ENCODE measurements around the gene CFLAR. TPM values are rescaled to one million over a fixed set of nuclear protein-coding genes. Genes with fewer than 3 reads are reported as not detected.

The CFLAR gene
- total RNA-seq, 2 donors from 2014 or later = 154 to 179 TPM

GRCh38 chr2:201074996-201075395 is 41.0 kb upstream of the CFLAR start:
- TF ChIP-seq CTCF (IDR thresholded peaks at IDR 0.05) = no peak
- no peak for DNase-seq (ENCODE audit: low spot score)
- Histone ChIP-seq H3K4me3 (no peak overlapping the region), H3K9me3 (no peaks in the 10 kb centered on the region), H3K4me1 (peaks cover 0 to 22% of the 10 kb centered on the region in 2 donors), H3K36me3 (peaks cover 13% of the 10 kb centered on the region), H3K27me3 (no peaks in the 10 kb centered on the region), H3K27ac (no peak overlapping the region)

- Histone ChIP-seq H3K36me3 (peaks cover 72% of the 10 kb centered on the region), H3K4me3 (no peak overlapping the region), H3K4me1 (no peaks in the 10 kb centered on the region), H3K27ac (no peak overlapping the region), H3K27me3 (no peaks in the 10 kb centered on the region), H3K9me3 (no peaks in the 10 kb centered on the region)
- DNase-seq (ENCODE audit: low spot score) = no peak
- TF ChIP-seq CTCF (IDR thresholded peaks at IDR 0.05) = no peak
Observed at GRCh38 chr2:201084863-201085262, 31.1 kb upstream of the CFLAR start.

- H3K4me1 ChIP-seq = no peaks in the 10 kb centered on the region
- TF ChIP-seq CTCF (IDR thresholded peaks at IDR 0.05) = no peak
- no peak overlapping the region for H3K4me3 ChIP-seq
- no peaks in the 10 kb centered on the region for H3K27me3 ChIP-seq
- H3K9me3 ChIP-seq = no peaks in the 10 kb centered on the region
- peaks cover 28% of the 10 kb centered on the region for H3K36me3 ChIP-seq
- DNase-seq (ENCODE audit: low spot score) = no peak
- H3K27ac ChIP-seq = no peak overlapping the region
Observed at GRCh38 chr2:201090574-201090973, 25.4 kb upstream of the CFLAR start.

GRCh38 chr2:201093573-201093972 is 22.4 kb upstream of the CFLAR start:
- H3K4me1 ChIP-seq = no peaks in the 10 kb centered on the region
- peaks cover 9% of the 10 kb centered on the region for H3K36me3 ChIP-seq
- H3K4me3 ChIP-seq = no peak overlapping the region
- H3K27ac ChIP-seq = no peak overlapping the region
- H3K9me3 ChIP-seq = no peaks in the 10 kb centered on the region
- DNase-seq (ENCODE audit: low spot score) = no peak
- no peak for TF ChIP-seq CTCF (IDR thresholded peaks at IDR 0.05)
- no peaks in the 10 kb centered on the region for H3K27me3 ChIP-seq

GRCh38 chr2:201100497-201100896 is 15.5 kb upstream of the CFLAR start:
- H3K4me1 ChIP-seq = no peaks in the 10 kb centered on the region
- DNase-seq (ENCODE audit: low spot score) = no peak
- no peaks in the 10 kb centered on the region for H3K27me3 ChIP-seq
- no peak overlapping the region for H3K27ac ChIP-seq
- H3K36me3 ChIP-seq = no peaks in the 10 kb centered on the region
- no peak overlapping the region for H3K4me3 ChIP-seq
- no peak for TF ChIP-seq CTCF (IDR thresholded peaks at IDR 0.05)
- H3K9me3 ChIP-seq = no peaks in the 10 kb centered on the region

GRCh38 chr2:201105759-201106158 is 10.2 kb upstream of the CFLAR start:
- no peak for TF ChIP-seq CTCF (IDR thresholded peaks at IDR 0.05)
- DNase-seq (ENCODE audit: low spot score) = no peak
- Histone ChIP-seq H3K27me3 (no peaks in the 10 kb centered on the region), H3K9me3 (no peaks in the 10 kb centered on the region), H3K36me3 (no peaks in the 10 kb centered on the region), H3K4me1 (no peaks in the 10 kb centered on the region), H3K4me3 (no peak overlapping the region), H3K27ac (no peak overlapping the region)

Data from right atrium auricular region (tissue), 2 donors.